Smooth muscle cell (in vitro differentiated cells): Measurements from ENCODE around the gene MDH1. TPM values are rescaled to one million over a fixed set of nuclear protein-coding genes. Genes with fewer than 3 reads are reported as not detected.

Experiments
- DNase-seq: peaks from one replicate; lab custom pipeline; 2025; ENCODE audit not compliant: unreplicated experiment; lab: John Stamatoyannopoulos, UW
- H2AFZ ChIP-seq: fragments of 200-600 bp; sonication (generic); 2 replicates; pipeline ENCODE4 v1.6.0; 2016; ENCODE audit warnings: antibody characterized with exemption, low read depth, mild to moderate bottlenecking
- H3F3A ChIP-seq: fragments of 200-600 bp; sonication (generic); 2 replicates; pipeline ENCODE4 v1.6.0; 2017; ENCODE audit warnings: antibody characterized with exemption, low read depth
- H3K27ac ChIP-seq: fragments of 200-600 bp; sonication (generic); 2 replicates; pipeline ENCODE4 v1.5.1; 2016; ENCODE audit warnings: low read depth, mild to moderate bottlenecking
- H3K27me3 ChIP-seq: fragments of 200-600 bp; sonication (generic); 2 replicates; pipeline ENCODE4 v1.6.1; 2016; ENCODE audit warnings: low read depth, mild to moderate bottlenecking
- H3K36me3 ChIP-seq: fragments of 200-600 bp; sonication (generic); 2 replicates; pipeline ENCODE4 v1.5.1; 2016; ENCODE audit warnings: low read depth
- H3K4me1 ChIP-seq: fragments of 200-600 bp; sonication (generic); 2 replicates; pipeline ENCODE4 v1.5.1; 2016; ENCODE audit warnings: low read depth
- H3K4me2 ChIP-seq: fragments of 200-600 bp; sonication (generic); 2 replicates; pipeline ENCODE4 v1.6.0; 2016; ENCODE audit warnings: mild to moderate bottlenecking
- H3K4me3 ChIP-seq: fragments of 200-600 bp; sonication (generic); 2 replicates; pipeline ENCODE4 v1.5.1; 2016; ENCODE audit warnings: mild to moderate bottlenecking
- H3K79me2 ChIP-seq: fragments of 200-600 bp; sonication (generic); 2 replicates; pipeline ENCODE4 v1.6.0; 2016; ENCODE audit warnings: low read depth, mild to moderate bottlenecking
- H3K9ac ChIP-seq: fragments of 200-600 bp; sonication (generic); 2 replicates; pipeline ENCODE4 v1.6.0; 2016; ENCODE audit warnings: low read depth
- H3K9me3 ChIP-seq: fragments of 200-600 bp; sonication (generic); replicated peaks from 2 replicates; pipeline ENCODE4 v1.5.1; 2016; ENCODE audit warnings: low read depth
- H4K20me1 ChIP-seq: fragments of 200-600 bp; sonication (generic); 2 replicates; pipeline ENCODE4 v1.6.0; 2016; ENCODE audit warnings: low read depth
- WGBS: methylation state at CpG from one replicate; pipeline ENCODE4 v1.1.7; 2016; ENCODE audit warnings: low lambda C conversion rate; 5-methylcytosine and 5-hydroxymethylcytosine counted together
- polyA plus RNA-seq: library from polyadenylated mRNA; unstranded; fragments of >200 nt; fragmentation: Nextera tagmentation; extraction: Ambion mirVana; gene quantifications from 2 replicates; pipeline ENCODE4 v1.2.1, GENCODE V29; 2016
- total RNA-seq: library from RNA; depleted of rRNA; stranded (reverse); fragments of >200 nt; gene quantifications from 2 replicates; pipeline ENCODE4 v1.2.3, GENCODE V29; 2014
- TF ChIP-seq, protein P1 (sequence below): fragments of 200-600 bp; sonication (generic); IDR thresholded peaks from 2 replicates; pipeline ENCODE4 v1.5.1; 2017; ENCODE audit warnings: borderline replicate concordance, mild to moderate bottlenecking, antibody characterized with exemption; ENCODE audit not compliant: insufficient read depth, poor library complexity, severe bottlenecking

MDH1 gene
- total and polyA plus RNA-seq, 2 experiments from 2014 or later, result 275 to 290 TPM

DNA sequence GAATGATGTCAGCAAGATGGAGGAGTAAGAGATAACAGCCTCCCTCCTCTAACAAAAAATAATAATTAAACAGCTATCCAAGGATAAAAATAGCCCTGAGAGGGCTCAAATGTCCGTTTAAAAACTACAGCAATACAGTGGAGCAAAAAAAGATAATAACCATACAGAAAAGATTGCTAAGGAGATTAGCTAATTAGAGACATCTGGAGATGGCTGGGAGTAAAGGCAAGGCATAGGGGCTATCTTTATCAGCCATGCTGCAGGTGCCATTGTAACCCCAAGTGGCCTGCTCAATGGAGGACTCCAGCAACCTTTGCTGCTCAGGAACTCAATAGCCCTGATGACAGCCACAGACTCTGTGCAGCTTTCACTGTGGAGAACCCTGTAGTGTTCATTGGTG lies 42.7 kb downstream of the MDH1 start:
- Histone ChIP-seq H3K4me2 (no peak overlapping the region), H2AFZ (no peak overlapping the region), H3K9me3 (peaks cover 5% of the 10 kb centered on the region), H3K4me3 (no peak overlapping the region), H3F3A (no peaks in the 10 kb centered on the region), H3K4me1 (no peaks in the 10 kb centered on the region), H3K27me3 (no peaks in the 10 kb centered on the region), H3K9ac (no peak overlapping the region), H3K36me3 (no peaks in the 10 kb centered on the region), H3K79me2 (no peaks in the 10 kb centered on the region), H3K27ac (no peak overlapping the region), H4K20me1 (no peaks in the 10 kb centered on the region)
- DNase-seq, result no peak
- TF ChIP-seq, protein P1, sequence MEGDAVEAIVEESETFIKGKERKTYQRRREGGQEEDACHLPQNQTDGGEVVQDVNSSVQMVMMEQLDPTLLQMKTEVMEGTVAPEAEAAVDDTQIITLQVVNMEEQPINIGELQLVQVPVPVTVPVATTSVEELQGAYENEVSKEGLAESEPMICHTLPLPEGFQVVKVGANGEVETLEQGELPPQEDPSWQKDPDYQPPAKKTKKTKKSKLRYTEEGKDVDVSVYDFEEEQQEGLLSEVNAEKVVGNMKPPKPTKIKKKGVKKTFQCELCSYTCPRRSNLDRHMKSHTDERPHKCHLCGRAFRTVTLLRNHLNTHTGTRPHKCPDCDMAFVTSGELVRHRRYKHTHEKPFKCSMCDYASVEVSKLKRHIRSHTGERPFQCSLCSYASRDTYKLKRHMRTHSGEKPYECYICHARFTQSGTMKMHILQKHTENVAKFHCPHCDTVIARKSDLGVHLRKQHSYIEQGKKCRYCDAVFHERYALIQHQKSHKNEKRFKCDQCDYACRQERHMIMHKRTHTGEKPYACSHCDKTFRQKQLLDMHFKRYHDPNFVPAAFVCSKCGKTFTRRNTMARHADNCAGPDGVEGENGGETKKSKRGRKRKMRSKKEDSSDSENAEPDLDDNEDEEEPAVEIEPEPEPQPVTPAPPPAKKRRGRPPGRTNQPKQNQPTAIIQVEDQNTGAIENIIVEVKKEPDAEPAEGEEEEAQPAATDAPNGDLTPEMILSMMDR, result no peak
- WGBS, result 76% methylated on average over 1 of the region's 1 CpG

DNA sequence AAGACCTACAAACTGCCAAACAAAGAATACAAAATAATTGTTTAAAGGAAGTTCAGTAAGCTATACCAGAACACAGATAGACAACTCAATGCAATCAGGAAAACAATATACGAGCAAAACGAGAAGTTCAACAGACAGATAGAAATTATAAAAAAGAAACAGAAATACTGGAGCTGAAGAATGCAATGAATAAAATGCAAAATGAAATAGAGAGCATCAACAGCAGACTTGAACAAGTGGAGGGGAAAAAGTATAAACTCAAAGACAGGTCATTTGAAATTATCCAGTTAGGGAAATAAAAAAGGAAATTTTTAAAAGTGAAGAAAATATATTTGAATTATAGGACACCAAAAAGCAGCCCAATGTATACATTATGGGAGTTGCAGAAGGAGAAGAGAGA lies 43.6 kb downstream of the MDH1 start:
- Histone ChIP-seq H3K4me1 (no peaks in the 10 kb centered on the region), H3K79me2 (no peaks in the 10 kb centered on the region), H4K20me1 (no peaks in the 10 kb centered on the region), H3K9me3 (peaks cover 5% of the 10 kb centered on the region), H3K4me2 (no peak overlapping the region), H3K9ac (no peak overlapping the region), H3K36me3 (no peaks in the 10 kb centered on the region), H2AFZ (no peak overlapping the region), H3F3A (no peaks in the 10 kb centered on the region), H3K27me3 (no peaks in the 10 kb centered on the region), H3K27ac (no peak overlapping the region), H3K4me3 (no peak overlapping the region)
- TF ChIP-seq, protein P1, result no peak
- WGBS, result 91% methylated on average over 2 of the region's 2 CpGs
- DNase-seq, result no peak

DNA sequence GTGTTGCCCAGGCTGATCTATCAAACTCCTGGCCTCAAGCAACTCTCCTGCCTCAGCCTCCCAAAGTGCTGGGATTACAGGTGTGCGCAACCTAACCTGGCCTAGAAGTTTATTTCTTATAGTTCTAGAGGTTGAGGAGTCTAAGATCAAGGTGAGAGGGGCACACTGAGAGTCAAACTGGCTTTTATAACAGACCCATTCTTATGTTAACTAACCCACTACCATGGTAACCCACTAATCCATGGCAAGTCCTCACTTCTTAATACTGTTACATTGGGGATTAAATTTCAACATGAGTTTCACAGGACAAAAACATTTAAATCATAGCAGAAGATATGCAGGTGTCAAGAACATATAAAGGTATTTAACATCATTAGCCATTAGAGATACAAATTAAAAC lies 50.6 kb downstream of the MDH1 start:
- 100% methylated on average over 1 of the region's 1 CpG for WGBS
- H3K9me3 ChIP-seq, result peaks cover 5% of the 10 kb centered on the region
- no peak overlapping the region for H3K9ac ChIP-seq
- H3K4me2 ChIP-seq, result no peak overlapping the region
- H3K4me3 ChIP-seq, result no peak overlapping the region
- H3K27me3 ChIP-seq, result no peaks in the 10 kb centered on the region
- no peaks in the 10 kb centered on the region for H3F3A ChIP-seq
- H3K4me1 ChIP-seq, result no peaks in the 10 kb centered on the region
- TF ChIP-seq, protein P1, result no peak
- H3K27ac ChIP-seq, result no peak overlapping the region
- no peaks in the 10 kb centered on the region for H3K36me3 ChIP-seq
- no peak overlapping the region for H2AFZ ChIP-seq
- no peaks in the 10 kb centered on the region for H4K20me1 ChIP-seq
- no peaks in the 10 kb centered on the region for H3K79me2 ChIP-seq
- no peak for DNase-seq

DNA sequence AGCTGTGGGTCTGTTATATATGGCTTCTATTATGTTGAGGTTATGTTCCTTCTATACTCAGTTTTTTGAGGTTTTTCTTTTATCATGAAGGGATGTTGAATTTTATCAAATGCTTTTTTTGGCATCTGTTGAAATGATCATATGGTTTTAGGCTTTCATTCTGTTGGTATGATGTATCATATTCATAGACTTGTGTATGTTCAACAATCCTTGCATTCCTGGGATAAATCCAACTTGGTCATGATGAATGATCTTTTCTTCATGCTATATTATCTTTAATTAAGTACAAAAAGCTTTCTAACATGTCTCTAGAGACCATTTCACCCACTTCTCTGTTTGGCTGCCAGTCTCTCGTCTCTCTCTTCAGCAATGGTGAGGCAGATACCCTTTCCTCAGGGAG lies 54.2 kb downstream of the MDH1 start:
- H3F3A ChIP-seq, result no peaks in the 10 kb centered on the region
- no peak for DNase-seq
- no peak overlapping the region for H3K4me2 ChIP-seq
- no peak overlapping the region for H3K4me3 ChIP-seq
- no peaks in the 10 kb centered on the region for H3K4me1 ChIP-seq
- no peak overlapping the region for H3K9ac ChIP-seq
- no peaks in the 10 kb centered on the region for H3K79me2 ChIP-seq
- TF ChIP-seq, protein P1, result no peak
- 90% methylated on average over 1 of the region's 1 CpG for WGBS
- no peaks in the 10 kb centered on the region for H3K9me3 ChIP-seq
- H4K20me1 ChIP-seq, result no peaks in the 10 kb centered on the region
- H3K36me3 ChIP-seq, result no peaks in the 10 kb centered on the region
- no peaks in the 10 kb centered on the region for H3K27me3 ChIP-seq
- no peak overlapping the region for H3K27ac ChIP-seq
- H2AFZ ChIP-seq, result no peak overlapping the region
